Activated T-helper 2 cell treated with anti-CD3 and anti-CD28 coated beads, Interferon-gamma antibody, Interleukin-2, Interleukin-4, amounts not matched to agents 10 μg/mL and 5 μg/mL and 100 μg/mL, durations not matched to agents 14 hours and 24 hours and 36 hours (primary cell): ENCODE results near the gene STARD3. TPM values are rescaled to one million over a fixed set of nuclear protein-coding genes. Genes with fewer than 3 reads are reported as not detected.
"Not testable (repeated sequence)": the region's sequence is repeated elsewhere in the genome, so short reads cannot be mapped to it uniquely, and the experiment has no call there.

Experiments used
- DNase-seq: peaks from one replicate; pipeline ENCODE4 v3.0.0; 2021; ENCODE audit warnings: low spot score
- H3K27ac Mint-ChIP-seq: one replicate; pipeline ENCODE4 v1.8.0; 2021; ENCODE audit warnings: mixed read lengths
- H3K27me3 Mint-ChIP-seq: one replicate; pipeline ENCODE4 v1.8.0; 2021; ENCODE audit warnings: low read depth, mixed read lengths
- H3K36me3 Mint-ChIP-seq: one replicate; pipeline ENCODE4 v1.8.0; 2021; ENCODE audit warnings: low read depth, mixed read lengths
- H3K4me1 Mint-ChIP-seq: one replicate; pipeline ENCODE4 v1.8.0; 2021; ENCODE audit warnings: low read depth, mixed read lengths
- H3K4me3 Mint-ChIP-seq: one replicate; pipeline ENCODE4 v1.8.0; 2021; ENCODE audit warnings: low read depth, mild to moderate bottlenecking, moderate library complexity, mixed read lengths
- H3K9me3 Mint-ChIP-seq: one replicate; pipeline ENCODE4 v1.8.0; 2021; ENCODE audit warnings: mixed read lengths
- intact Hi-C: fragments of 100-400 bp; cut with micrococcal nuclease; formaldehyde crosslinking; loops from one replicate; pipeline ENCODE4 v1.15.1; 2023
- total RNA-seq: library from RNA; stranded (reverse); gene quantifications from 2 replicates; pipeline ENCODE4 v1.2.3, GENCODE V29; 2022

The STARD3 gene
- total RNA-seq, 1 donor from 2014 or later = 54.4 TPM

- Mint-ChIP-seq H3K4me1 (peaks cover 7% of the 10 kb centered on the region), H3K4me3 (no peak overlapping the region), H3K27me3 (no peaks in the 10 kb centered on the region), H3K27ac (no peak overlapping the region), H3K36me3 (no peaks in the 10 kb centered on the region), H3K9me3 (no peaks in the 10 kb centered on the region)
- intact Hi-C loops = no loop called here
- DNase-seq = no peak
These were observed 72.5 kb downstream of the STARD3 start for GRCh38 chr17:39709319-39709997.

GRCh38 chr17:39709998-39710964 is 73.3 kb downstream of the STARD3 start:
- H3K4me1 Mint-ChIP-seq = peaks cover 7% of the 10 kb centered on the region
- no peaks in the 10 kb centered on the region for H3K9me3 Mint-ChIP-seq
- no peak for DNase-seq
- no peak overlapping the region for H3K27ac Mint-ChIP-seq
- intact Hi-C loops = no loop called here
- H3K36me3 Mint-ChIP-seq = no peaks in the 10 kb centered on the region
- no peaks in the 10 kb centered on the region for H3K27me3 Mint-ChIP-seq
- no peak overlapping the region for H3K4me3 Mint-ChIP-seq

DNA sequence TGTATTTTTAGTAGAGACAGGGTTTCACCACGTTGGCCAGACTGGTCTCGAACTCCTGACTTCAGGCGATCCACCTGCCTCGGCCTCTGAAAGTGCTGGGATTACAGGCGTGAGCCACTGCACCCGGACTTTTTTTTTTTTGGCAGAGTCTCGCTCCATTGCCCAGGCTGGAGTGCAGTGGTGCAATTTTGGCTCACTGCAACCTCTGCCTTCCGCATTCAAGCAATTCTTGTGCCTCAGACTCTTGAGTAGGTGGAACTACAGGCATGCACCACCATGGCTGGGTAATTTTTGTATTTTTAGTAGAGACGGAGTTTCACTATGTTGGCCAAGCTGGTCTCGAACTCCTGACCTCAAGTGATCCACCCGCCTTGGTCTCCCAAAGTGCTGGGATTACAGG is 74.1 kb downstream of the STARD3 start:
- H3K36me3 Mint-ChIP-seq, DNase-seq, H3K4me3 Mint-ChIP-seq, H3K27ac Mint-ChIP-seq, intact Hi-C loops, H3K9me3 Mint-ChIP-seq, H3K4me1 Mint-ChIP-seq, H3K27me3 Mint-ChIP-seq: not testable (repeated sequence)

DNA sequence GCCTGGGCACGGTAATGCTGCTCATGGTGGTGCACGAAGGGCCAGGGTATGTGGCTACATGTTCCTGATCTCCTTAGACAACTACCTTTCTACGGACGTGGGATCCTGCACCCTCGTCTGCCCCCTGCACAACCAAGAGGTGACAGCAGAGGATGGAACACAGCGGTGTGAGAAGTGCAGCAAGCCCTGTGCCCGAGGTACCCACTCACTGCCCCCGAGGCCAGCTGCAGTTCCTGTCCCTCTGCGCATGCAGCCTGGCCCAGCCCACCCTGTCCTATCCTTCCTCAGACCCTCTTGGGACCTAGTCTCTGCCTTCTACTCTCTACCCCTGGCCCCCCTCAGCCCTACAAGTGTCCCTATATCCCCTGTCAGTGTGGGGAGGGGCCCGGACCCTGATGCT is 74.9 kb downstream of the STARD3 start:
- Mint-ChIP-seq H3K4me1 (peaks cover 5% of the 10 kb centered on the region), H3K27ac (no peak overlapping the region), H3K36me3 (no peaks in the 10 kb centered on the region), H3K9me3 (no peaks in the 10 kb centered on the region), H3K27me3 (no peaks in the 10 kb centered on the region), H3K4me3 (no peak overlapping the region)
- no peak for DNase-seq
- intact Hi-C loops = no loop called here

Other genes with a start within 250 kb of the STARD3 start
- gene FBXL20, start 235.5 kb upstream of the STARD3 start, total RNA-seq = 18.1 and 18.8 TPM in 2 replicates
- gene MED1, start 185.9 kb upstream of the STARD3 start, total RNA-seq = 63.7 and 64.1 TPM in 2 replicates
- 83.9 TPM in 2 replicates for gene CDK12, start 175.7 kb upstream of the STARD3 start, total RNA-seq
- gene NEUROD2, start 29.2 kb upstream of the STARD3 start, total RNA-seq = not detected in 2 replicates
- not detected in 2 replicates for gene PPP1R1B, start 10.2 kb upstream of the STARD3 start, total RNA-seq
- 0.76 and 0.87 TPM in 2 replicates for gene TCAP, start 28.2 kb downstream of the STARD3 start, total RNA-seq
- not detected in 2 replicates for gene PNMT, start 31.3 kb downstream of the STARD3 start, total RNA-seq
- 12.9 and 14.0 TPM in 2 replicates for gene PGAP3, start 50.9 kb downstream of the STARD3 start, total RNA-seq
- gene ERBB2, start 62.9 kb downstream of the STARD3 start, total RNA-seq = 4.0 and 4.1 TPM in 2 replicates
- 36.2 and 38.8 TPM in 2 replicates for gene MIEN1, start 93.4 kb downstream of the STARD3 start, total RNA-seq
- gene GRB7, start 100.8 kb downstream of the STARD3 start, total RNA-seq = 0.39 and 0.74 TPM in 2 replicates
- 18.3 and 20.3 TPM in 2 replicates for gene IKZF3, start 227.2 kb downstream of the STARD3 start, total RNA-seq
- not detected in 2 replicates for gene ZPBP2, start 231.1 kb downstream of the STARD3 start, total RNA-seq